ENCODE measurements around the gene PEX1.
"Not testable (repeated sequence)": the region's sequence is repeated elsewhere in the genome, so short reads cannot be mapped to it uniquely, and the experiment has no call there.

PEX1 gene

GRCh38 chr7:92460510-92460909 lies 67.8 kb downstream of the PEX1 start:
- DNase-seq (ENCODE audit: low spot score): no peak

GRCh38 chr7:92460109-92460508 lies 68.2 kb downstream of the PEX1 start:
- DNase-seq (ENCODE audit: low spot score): no peak

- no peak for DNase-seq (ENCODE audit: low spot score)
Measured at GRCh38 chr7:92456236-92456635, 72.1 kb downstream of the PEX1 start.

GRCh38 chr7:92451645-92452044 lies 76.7 kb downstream of the PEX1 start:
- DNase-seq (ENCODE audit: low spot score): no peak

- peak; percentile 67 for DNase-seq (ENCODE audit: low spot score)
Measured at GRCh38 chr7:92448205-92448747, 80.0 kb downstream of the PEX1 start.

- DNase-seq (ENCODE audit: low spot score): peak; percentile 88
Measured at GRCh38 chr7:92447345-92448204, 80.7 kb downstream of the PEX1 start, which contains the start of gene GATAD1. Gene GATAD1 (plus strand): TSS chr7:92447482. CDS start chr7:92447730, 248 bp downstream.

- DNase-seq (ENCODE audit: low spot score): no peak
Measured at GRCh38 chr7:92446869-92447344, 81.4 kb downstream of the PEX1 start.

- not testable (repeated sequence) for DNase-seq (ENCODE audit: low spot score)
Measured at GRCh38 chr7:92442720-92443119, 85.6 kb downstream of the PEX1 start.

GRCh38 chr7:92437956-92438491 lies 90.3 kb downstream of the PEX1 start:
- DNase-seq (ENCODE audit: low spot score): no peak
